GM12865 (cell line): ENCODE results near the gene FBXO8.

Experiments
- DNase-seq: peaks from one replicate; pipeline ENCODE4 v3.0.0; 2010; ENCODE audit warnings: low read depth
- H3K4me3 ChIP-seq: 2 replicates; pipeline ENCODE4 v1.5.1; 2011; ENCODE audit warnings: mild to moderate bottlenecking, low read depth, low read length, control low read depth
- CTCF ChIP-seq: IDR thresholded peaks from 2 replicates; pipeline ENCODE4 v1.5.1; 2011; ENCODE audit warnings: low read length, control low read depth, low read depth, inconsistent platforms; ENCODE audit not compliant: insufficient read depth; ENCODE audit errors: missing control alignments

Gene FBXO8

GRCh38 chr4:174222266-174222872 lies 61.1 kb downstream of the FBXO8 start:
- DNase-seq: peak; percentile 30
- TF ChIP-seq CTCF: peak; percentile 65
- H3K4me3 ChIP-seq: no peak overlapping the region

- TF ChIP-seq CTCF: no peak
- DNase-seq: no peak
- H3K4me3 ChIP-seq: no peak overlapping the region
These were observed 65.2 kb downstream of the FBXO8 start for GRCh38 chr4:174218127-174218790.

GRCh38 chr4:174217273-174218126 lies 66.0 kb downstream of the FBXO8 start:
- no peak for DNase-seq
- no peak overlapping the region for H3K4me3 ChIP-seq
- no peak for TF ChIP-seq CTCF

- no peak overlapping the region for H3K4me3 ChIP-seq
- no peak for DNase-seq
- TF ChIP-seq CTCF: no peak
These were observed 66.6 kb downstream of the FBXO8 start for GRCh38 chr4:174216799-174217272.

- H3K4me3 ChIP-seq: no peak overlapping the region
- DNase-seq: no peak
- no peak for TF ChIP-seq CTCF
These were observed 67.3 kb downstream of the FBXO8 start for GRCh38 chr4:174215961-174216680.

GRCh38 chr4:174215057-174215456 lies 68.4 kb downstream of the FBXO8 start:
- TF ChIP-seq CTCF: no peak
- no peak overlapping the region for H3K4me3 ChIP-seq
- no peak for DNase-seq
